Left ventricle myocardium inferior (tissue), 1 donor: ENCODE measurements around the gene BMPR1B. TPM values are rescaled to one million over a fixed set of nuclear protein-coding genes. Genes with fewer than 3 reads are reported as not detected.
"Not testable (repeated sequence)": the region's sequence is repeated elsewhere in the genome, so short reads cannot be mapped to it uniquely, and the experiment has no call there.

Source experiments
- DNase-seq: peaks from one replicate; pipeline ENCODE4 v3.0.0-alpha.2; 2020
- H3K27ac ChIP-seq: fragments of 200-600 bp; replicated peaks from 2 replicates; pipeline ENCODE4 v1.8.0; 2021
- H3K27me3 ChIP-seq: fragments of 200-600 bp; 2 replicates; pipeline ENCODE4 v1.8.0; 2021; ENCODE audit warnings: low read depth
- H3K36me3 ChIP-seq: fragments of 200-600 bp; 2 replicates; pipeline ENCODE4 v1.8.0; 2021
- H3K4me1 ChIP-seq: fragments of 200-600 bp; 2 replicates; pipeline ENCODE4 v1.8.0; 2021
- H3K4me3 ChIP-seq: fragments of 200-600 bp; 2 replicates; pipeline ENCODE4 v1.8.0; 2021; ENCODE audit warnings: mild to moderate bottlenecking, moderate library complexity
- H3K9me3 ChIP-seq: fragments of 200-600 bp; replicated peaks from 2 replicates; pipeline ENCODE4 v1.8.0; 2021
- CTCF ChIP-seq: fragments of 200-600 bp; IDR thresholded peaks from 2 replicates; pipeline ENCODE4 v1.8.0; 2021; ENCODE audit warnings: antibody characterized with exemption, mild to moderate bottlenecking, borderline replicate concordance
- intact Hi-C: fragments of 100-400 bp; cut with micrococcal nuclease; formaldehyde crosslinking; loops from one replicate; pipeline ENCODE4 v1.11.0; 2022
- total RNA-seq: library from RNA; stranded (reverse); fragmentation: NEBNext Ultra II Directional; extraction: Animal tissue kit (Norgen Biotek cat#: 25700); gene quantifications from one replicate; pipeline ENCODE4 v1.2.1, GENCODE V29; 2021
- donor health status: DM: no; HTN: yes; CAD: no; lungs with severe emphysema.

BMPR1B gene
- total RNA-seq, 1 donor from 2014 or later: 3.0 TPM

GRCh38 chr4:94833394-94833793 is 75.6 kb downstream of the BMPR1B start:
- Histone ChIP-seq H3K4me3 (no peak overlapping the region), H3K4me1 (no peaks in the 10 kb centered on the region), H3K9me3 (no peaks in the 10 kb centered on the region), H3K27ac (no peak overlapping the region), H3K36me3 (no peaks in the 10 kb centered on the region), H3K27me3 (peaks cover 12% of the 10 kb centered on the region)
- no peak for TF ChIP-seq CTCF
- no peak for DNase-seq
- intact Hi-C loops: no loop called here

- intact Hi-C loops: no loop called here
- no peak for DNase-seq
- Histone ChIP-seq H3K9me3 (no peaks in the 10 kb centered on the region), H3K4me1 (no peaks in the 10 kb centered on the region), H3K27me3 (peaks cover 2% of the 10 kb centered on the region), H3K36me3 (no peaks in the 10 kb centered on the region), H3K27ac (no peak overlapping the region), H3K4me3 (no peak overlapping the region)
- no peak for TF ChIP-seq CTCF
Measured at GRCh38 chr4:94834501-94834900, 76.7 kb downstream of the BMPR1B start.

GRCh38 chr4:94841166-94841863 is 83.6 kb downstream of the BMPR1B start:
- H3K27ac ChIP-seq, DNase-seq, H3K36me3 ChIP-seq, H3K27me3 ChIP-seq, H3K9me3 ChIP-seq, intact Hi-C loops, H3K4me3 ChIP-seq, H3K4me1 ChIP-seq: not testable (repeated sequence)

- intact Hi-C loops: no loop called here
- Histone ChIP-seq H3K36me3 (no peaks in the 10 kb centered on the region), H3K27me3 (peaks cover 8% of the 10 kb centered on the region), H3K27ac (no peak overlapping the region), H3K9me3 (peaks cover 9% of the 10 kb centered on the region), H3K4me1 (no peaks in the 10 kb centered on the region), H3K4me3 (no peak overlapping the region)
- DNase-seq: no peak
- no peak for TF ChIP-seq CTCF
Measured at GRCh38 chr4:94841864-94842221, 84.1 kb downstream of the BMPR1B start.

- peaks cover 8% of the 10 kb centered on the region for H3K27me3 ChIP-seq
- H3K27ac ChIP-seq: no peak overlapping the region
- no peak overlapping the region for H3K4me3 ChIP-seq
- no peak for DNase-seq
- TF ChIP-seq CTCF: no peak
- no peaks in the 10 kb centered on the region for H3K4me1 ChIP-seq
- intact Hi-C loops: no loop called here
- peaks cover 9% of the 10 kb centered on the region for H3K9me3 ChIP-seq
- H3K36me3 ChIP-seq: no peaks in the 10 kb centered on the region
Measured at GRCh38 chr4:94843216-94843615, 85.5 kb downstream of the BMPR1B start.

GRCh38 chr4:94848326-94848725 is 90.6 kb downstream of the BMPR1B start:
- intact Hi-C loops: no loop called here

More at GRCh38 chr4:94848326-94848725, 90.6 kb downstream of the BMPR1B start:
- DNase-seq: no peak
- peaks cover 9% of the 10 kb centered on the region for H3K9me3 ChIP-seq
- H3K27me3 ChIP-seq: peaks cover 8% of the 10 kb centered on the region
- no peak overlapping the region for H3K27ac ChIP-seq
- no peak for TF ChIP-seq CTCF
- H3K36me3 ChIP-seq: no peaks in the 10 kb centered on the region
- no peak overlapping the region for H3K4me3 ChIP-seq
- no peaks in the 10 kb centered on the region for H3K4me1 ChIP-seq
